OCI-LY1 (cell line): ENCODE results near the gene CMTM1.

Experiments used
- CTCF ChIP-seq: fragments of 200-600 bp; sonication (generic), shearing (Covaris generic); IDR thresholded peaks from 2 replicates; pipeline ENCODE4 v1.5.1; 2017; ENCODE audit warnings: mild to moderate bottlenecking, antibody characterized with exemption, low read length, moderate library complexity, mixed read lengths
- EZH2 ChIP-seq: fragments of 200-600 bp; sonication (generic), shearing (Covaris generic); IDR thresholded peaks from 2 replicates; pipeline ENCODE4 v1.8.0; 2017; ENCODE audit warnings: borderline replicate concordance, mixed run types, mild to moderate bottlenecking, antibody characterized with exemption, low read length, moderate library complexity, mixed read lengths

- TF ChIP-seq CTCF (no peak), EZH2 (no peak)
Observed at GRCh38 chr16:66542396-66542795, 23.8 kb upstream of the CMTM1 start.
